ENCODE data around the gene IL2RG.
A peak's percentile ranks its signal among the peaks of the same experiment; 100 is the strongest.

Gene IL2RG

GRCh38 chrX:71109051-71109450, 2.3 kb downstream of the IL2RG start:
- no peak for DNase-seq (ENCODE audit: low read depth in 1 of 2, low spot score in 1 of 2)

- no peak for DNase-seq (ENCODE audit: low read depth in 1 of 2, low spot score in 1 of 2)
These were observed 3.5 kb downstream of the IL2RG start for GRCh38 chrX:71107762-71108360.

GRCh38 chrX:71107245-71107644, 4.1 kb downstream of the IL2RG start:
- no peak for DNase-seq (ENCODE audit: low read depth in 1 of 2, low spot score in 1 of 2)

- DNase-seq (ENCODE audit: low read depth in 1 of 2, low spot score in 1 of 2), result no peak
These were observed 5.0 kb downstream of the IL2RG start, which contains the start of gene CXorf65 for GRCh38 chrX:71106427-71106826. Gene CXorf65, minus strand, starts transcription at chrX:71106740. Its CDS starts 184 bp downstream, at chrX:71106556.

- DNase-seq (ENCODE audit: low read depth in 1 of 2, low spot score in 1 of 2), result no peak
These were observed 5.7 kb downstream of the IL2RG start for GRCh38 chrX:71105628-71106027.

- no peak for DNase-seq (ENCODE audit: low read depth in 1 of 2, low spot score in 1 of 2)
These were observed 8.0 kb downstream of the IL2RG start for GRCh38 chrX:71103110-71103983.

- no peak for DNase-seq (ENCODE audit: low read depth in 1 of 2, low spot score in 1 of 2)
These were observed 9.1 kb downstream of the IL2RG start for GRCh38 chrX:71102292-71102691.

- no peak for DNase-seq (ENCODE audit: low read depth in 1 of 2, low spot score in 1 of 2)
These were observed 10.5 kb downstream of the IL2RG start for GRCh38 chrX:71100581-71101505.

- DNase-seq (ENCODE audit: low read depth in 1 of 2, low spot score in 1 of 2), result no peak
These were observed 11.6 kb downstream of the IL2RG start for GRCh38 chrX:71099736-71100135.

- no peak for DNase-seq (ENCODE audit: low read depth in 1 of 2, low spot score in 1 of 2)
These were observed 12.3 kb downstream of the IL2RG start for GRCh38 chrX:71098951-71099506.

GRCh38 chrX:71098302-71098701, 13.1 kb downstream of the IL2RG start:
- DNase-seq (ENCODE audit: low read depth in 1 of 2, low spot score in 1 of 2), result peak; percentile 52 to 57

GRCh38 chrX:71096760-71097032, 14.7 kb downstream of the IL2RG start:
- DNase-seq (ENCODE audit: low read depth in 1 of 2, low spot score in 1 of 2), result no peak

GRCh38 chrX:71095981-71096759, 15.2 kb downstream of the IL2RG start:
- no peak for DNase-seq (ENCODE audit: low read depth in 1 of 2, low spot score in 1 of 2)

GRCh38 chrX:71095555-71095980, 15.8 kb downstream of the IL2RG start, which contains the start of gene FOXO4:
Gene FOXO4, plus strand, starts transcription at chrX:71095851. Its CDS starts 678 bp downstream, at chrX:71096529.
- DNase-seq (ENCODE audit: low read depth in 1 of 2, low spot score in 1 of 2), result peak; percentile 70 to 76

GRCh38 chrX:71095033-71095432, 16.3 kb downstream of the IL2RG start:
- no peak for DNase-seq (ENCODE audit: low read depth in 1 of 2, low spot score in 1 of 2)

GRCh38 chrX:71091263-71091662, 20.1 kb downstream of the IL2RG start:
- no peak for DNase-seq (ENCODE audit: low read depth in 1 of 2, low spot score in 1 of 2)

GRCh38 chrX:71085900-71086299, 25.5 kb downstream of the IL2RG start:
- no peak for DNase-seq (ENCODE audit: low read depth in 1 of 2, low spot score in 1 of 2)

- no peak for DNase-seq (ENCODE audit: low read depth in 1 of 2, low spot score in 1 of 2)
These were observed 28.6 kb downstream of the IL2RG start for GRCh38 chrX:71082822-71083221.

GRCh38 chrX:71082124-71082647, 29.2 kb downstream of the IL2RG start:
- DNase-seq (ENCODE audit: low read depth in 1 of 2, low spot score in 1 of 2), result no peak
